ENCODE measurements around the gene FKBP1B.
"Not testable (repeated sequence)": the region's sequence is repeated elsewhere in the genome, so short reads cannot be mapped to it uniquely, and the experiment has no call there.

The FKBP1B gene

DNA sequence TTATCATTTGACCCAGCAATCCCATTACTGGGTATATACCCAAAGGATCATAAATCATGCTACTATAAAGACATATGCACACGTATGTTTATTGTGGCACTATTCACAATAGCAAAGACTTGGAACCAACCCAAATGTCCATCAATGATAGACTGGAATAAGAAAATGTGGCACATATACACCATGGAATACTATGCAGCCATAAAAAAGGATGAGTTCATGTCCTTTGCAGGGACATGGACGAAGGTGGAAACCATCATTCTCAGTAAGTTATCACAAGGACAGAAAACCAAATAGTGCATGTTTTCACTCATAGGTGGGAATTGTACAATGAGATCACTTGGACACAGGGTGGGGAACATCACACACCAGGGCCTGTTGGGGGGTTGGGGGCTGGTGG, 51.2 kb downstream of the FKBP1B start:
- not testable (repeated sequence) for H3K79me1 ChIP-seq (ENCODE audit: low read depth, low read length); H3K23ac ChIP-seq (ENCODE audit: low read depth, low read length, poor library complexity)
- no CpG with 5 or more reads among the region's 2 CpGs for WGBS, 2 donors (ENCODE audit: extremely low coverage in 2 of 2, insufficient read length in 2 of 2, insufficient replicate concordance in 1 of 2)

DNA sequence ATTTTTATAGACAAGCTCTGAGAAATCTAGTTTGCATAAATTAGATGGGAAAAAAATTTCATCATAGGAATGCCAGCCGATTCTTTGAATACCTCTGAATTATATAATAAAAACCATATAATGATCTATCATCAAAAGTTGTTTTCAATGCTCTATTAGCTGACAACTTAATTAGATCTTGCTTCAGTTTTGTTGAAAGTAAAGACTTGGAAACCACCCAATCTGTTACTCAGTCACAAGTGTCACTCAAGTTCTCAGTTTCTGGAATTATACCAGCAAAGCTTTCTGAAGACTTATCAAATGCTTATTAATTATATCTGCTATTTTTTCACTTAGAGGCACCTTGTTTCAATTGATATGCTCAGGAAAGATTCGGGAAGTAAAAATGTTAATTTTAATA, 52.5 kb downstream of the FKBP1B start:
- Histone ChIP-seq H3K18ac (ENCODE audit: low read length) (no peak overlapping the region), H3K4ac (ENCODE audit: low read length) (no peak overlapping the region), H3K14ac (ENCODE audit: low read length) (no peak overlapping the region), H2BK15ac (ENCODE audit: low read length) (no peak overlapping the region), H3K4me1 (ENCODE audit: control insufficient read depth in 2 of 2, insufficient read depth in 1 of 2, low read depth in 1 of 2, low read length in 2 of 2) (no peaks in the 10 kb centered on the region), H3K27ac (replicated peaks; ENCODE audit: low read length) (no peak overlapping the region), H3K27me3 (ENCODE audit: control insufficient read depth in 3 of 3, insufficient read depth in 3 of 3, low read depth in 1 of 3, low read length in 3 of 3) (no peaks in the 10 kb centered on the region), H3K9ac (ENCODE audit: low read depth, low read length, poor library complexity) (no peak overlapping the region), H3K4me3 (ENCODE audit: low read length in 2 of 2) (no peak overlapping the region), H4K91ac (ENCODE audit: low read depth, low read length, poor library complexity) (no peak overlapping the region), H3K79me1 (ENCODE audit: low read depth, low read length) (no peaks in the 10 kb centered on the region), H3K36me3 (replicated peaks in 1 of 2; ENCODE audit: control insufficient read depth in 2 of 2, insufficient read depth in 2 of 2, low read length in 2 of 2) (no peaks in the 10 kb centered on the region), H2AK5ac (ENCODE audit: low read depth, low read length) (no peak overlapping the region), H2BK120ac (ENCODE audit: low read depth, low read length) (no peak overlapping the region), H3K9me3 (replicated peaks in 1 of 2; ENCODE audit: control insufficient read depth in 2 of 2, insufficient read depth in 1 of 2, low read depth in 1 of 2, low read length in 2 of 2) (peaks cover 0 to 6% of the 10 kb centered on the region in 2 donors), H3K4me2 (ENCODE audit: insufficient read depth, low read length, poor library complexity, severe bottlenecking) (no peak overlapping the region), H2BK12ac (ENCODE audit: low read length) (no peak overlapping the region), H2AFZ (ENCODE audit: low read length) (no peak overlapping the region), H3K23ac (ENCODE audit: low read depth, low read length, poor library complexity) (no peak overlapping the region), H4K8ac (ENCODE audit: low read depth, low read length) (no peak overlapping the region), H2BK5ac (ENCODE audit: low read length) (no peak overlapping the region)
- no CpG with 5 or more reads among the region's 2 CpGs for WGBS, 2 donors (ENCODE audit: extremely low coverage in 2 of 2, insufficient read length in 2 of 2, insufficient replicate concordance in 1 of 2)
- no peak for DNase-seq (ENCODE audit: low spot score)

More for the DNA sequence above, 51.2 kb downstream of the FKBP1B start:
- not testable (repeated sequence) for H3K14ac ChIP-seq (ENCODE audit: low read length); H3K18ac ChIP-seq (ENCODE audit: low read length); H4K91ac ChIP-seq (ENCODE audit: low read depth, low read length, poor library complexity); H3K4me3 ChIP-seq (ENCODE audit: low read length in 2 of 2); H4K8ac ChIP-seq (ENCODE audit: low read depth, low read length); H3K9me3 ChIP-seq (replicated peaks in 1 of 2; ENCODE audit: control insufficient read depth in 2 of 2, insufficient read depth in 1 of 2, low read depth in 1 of 2, low read length in 2 of 2); H2AK5ac ChIP-seq (ENCODE audit: low read depth, low read length); H2AFZ ChIP-seq (ENCODE audit: low read length); H3K9ac ChIP-seq (ENCODE audit: low read depth, low read length, poor library complexity); H2BK120ac ChIP-seq (ENCODE audit: low read depth, low read length); DNase-seq (ENCODE audit: low spot score); H3K36me3 ChIP-seq (replicated peaks in 1 of 2; ENCODE audit: control insufficient read depth in 2 of 2, insufficient read depth in 2 of 2, low read length in 2 of 2); H3K4ac ChIP-seq (ENCODE audit: low read length); H3K4me2 ChIP-seq (ENCODE audit: insufficient read depth, low read length, poor library complexity, severe bottlenecking); H2BK12ac ChIP-seq (ENCODE audit: low read length); H2BK5ac ChIP-seq (ENCODE audit: low read length); H3K27ac ChIP-seq (replicated peaks; ENCODE audit: low read length); H3K27me3 ChIP-seq (ENCODE audit: control insufficient read depth in 3 of 3, insufficient read depth in 3 of 3, low read depth in 1 of 3, low read length in 3 of 3); H2BK15ac ChIP-seq (ENCODE audit: low read length); H3K4me1 ChIP-seq (ENCODE audit: control insufficient read depth in 2 of 2, insufficient read depth in 1 of 2, low read depth in 1 of 2, low read length in 2 of 2)

DNA sequence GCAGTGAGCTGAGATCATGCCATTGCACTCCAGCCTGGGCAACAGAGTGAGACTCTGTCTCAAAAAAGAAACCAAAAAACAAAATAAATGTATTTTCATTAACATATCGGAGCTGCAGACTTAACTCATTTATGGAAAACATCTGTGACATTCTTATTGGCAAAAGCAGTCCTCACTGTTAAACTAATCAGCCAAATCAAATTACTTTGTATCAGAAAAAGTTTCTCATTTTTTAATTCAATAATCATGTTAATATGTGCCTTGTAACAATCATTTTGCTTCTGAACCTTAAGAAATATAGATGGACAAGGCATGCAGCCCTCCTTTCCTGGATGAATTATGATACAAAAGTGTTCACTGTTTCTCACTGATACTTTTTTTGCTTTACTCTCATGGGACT, 53.1 kb downstream of the FKBP1B start:
- Histone ChIP-seq H3K14ac (ENCODE audit: low read length) (no peak overlapping the region), H3K27ac (replicated peaks; ENCODE audit: low read length) (no peak overlapping the region), H4K8ac (ENCODE audit: low read depth, low read length) (no peak overlapping the region), H2BK5ac (ENCODE audit: low read length) (no peak overlapping the region), H3K23ac (ENCODE audit: low read depth, low read length, poor library complexity) (no peak overlapping the region), H2AK5ac (ENCODE audit: low read depth, low read length) (no peak overlapping the region), H3K18ac (ENCODE audit: low read length) (no peak overlapping the region), H3K4me1 (ENCODE audit: control insufficient read depth in 2 of 2, insufficient read depth in 1 of 2, low read depth in 1 of 2, low read length in 2 of 2) (no peaks in the 10 kb centered on the region), H3K4me2 (ENCODE audit: insufficient read depth, low read length, poor library complexity, severe bottlenecking) (no peak overlapping the region), H4K91ac (ENCODE audit: low read depth, low read length, poor library complexity) (no peak overlapping the region), H2BK15ac (ENCODE audit: low read length) (no peak overlapping the region), H3K4me3 (ENCODE audit: low read length in 2 of 2) (no peak overlapping the region), H3K27me3 (ENCODE audit: control insufficient read depth in 3 of 3, insufficient read depth in 3 of 3, low read depth in 1 of 3, low read length in 3 of 3) (no peaks in the 10 kb centered on the region), H3K4ac (ENCODE audit: low read length) (no peak overlapping the region), H3K9me3 (replicated peaks in 1 of 2; ENCODE audit: control insufficient read depth in 2 of 2, insufficient read depth in 1 of 2, low read depth in 1 of 2, low read length in 2 of 2) (peaks cover 0 to 6% of the 10 kb centered on the region in 2 donors), H3K36me3 (replicated peaks in 1 of 2; ENCODE audit: control insufficient read depth in 2 of 2, insufficient read depth in 2 of 2, low read length in 2 of 2) (no peaks in the 10 kb centered on the region), H2BK12ac (ENCODE audit: low read length) (no peak overlapping the region), H2BK120ac (ENCODE audit: low read depth, low read length) (no peak overlapping the region), H3K79me1 (ENCODE audit: low read depth, low read length) (no peaks in the 10 kb centered on the region), H2AFZ (ENCODE audit: low read length) (no peak overlapping the region), H3K9ac (ENCODE audit: low read depth, low read length, poor library complexity) (no peak overlapping the region)
- no CpG with 5 or more reads among the region's 1 CpG for WGBS, 2 donors (ENCODE audit: extremely low coverage in 2 of 2, insufficient read length in 2 of 2, insufficient replicate concordance in 1 of 2)
- no peak for DNase-seq (ENCODE audit: low spot score)

DNA sequence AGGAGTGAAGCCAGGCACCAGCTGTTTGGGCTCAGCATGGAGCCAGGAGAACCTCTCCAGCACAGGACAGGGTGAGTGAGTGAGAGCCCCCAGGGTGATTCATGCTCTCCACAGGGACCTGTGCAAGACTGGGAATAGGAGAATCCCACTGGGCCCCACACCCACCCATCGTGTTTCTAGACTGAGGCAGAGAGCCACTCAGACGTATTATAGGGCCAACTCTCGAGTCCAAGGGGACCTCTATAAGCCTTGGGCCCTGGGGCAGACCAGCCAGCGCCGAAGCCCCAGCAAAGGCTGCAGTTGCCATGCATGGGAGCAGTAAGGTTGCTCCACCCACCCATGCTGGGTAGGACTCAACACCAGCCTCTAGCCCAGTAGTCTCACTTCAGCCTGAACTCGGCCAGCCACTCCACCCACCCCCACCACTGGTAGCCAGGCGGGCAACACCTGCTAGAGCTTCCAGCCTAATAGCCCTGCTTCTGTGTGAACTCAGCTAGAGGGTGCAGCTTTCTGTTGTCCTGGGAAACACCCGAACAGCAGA, 54.6 kb downstream of the FKBP1B start:
- Histone ChIP-seq H3K27me3 (ENCODE audit: control insufficient read depth in 3 of 3, insufficient read depth in 3 of 3, low read depth in 1 of 3, low read length in 3 of 3) (no peaks in the 10 kb centered on the region), H2BK5ac (ENCODE audit: low read length) (no peak overlapping the region), H3K18ac (ENCODE audit: low read length) (no peak overlapping the region), H4K91ac (ENCODE audit: low read depth, low read length, poor library complexity) (no peak overlapping the region), H3K4me3 (ENCODE audit: low read length in 2 of 2) (no peak overlapping the region), H3K4me2 (ENCODE audit: insufficient read depth, low read length, poor library complexity, severe bottlenecking) (no peak overlapping the region), H2BK120ac (ENCODE audit: low read depth, low read length) (no peak overlapping the region), H3K9me3 (replicated peaks in 1 of 2; ENCODE audit: control insufficient read depth in 2 of 2, insufficient read depth in 1 of 2, low read depth in 1 of 2, low read length in 2 of 2) (peaks cover 0 to 6% of the 10 kb centered on the region in 2 donors), H2AK5ac (ENCODE audit: low read depth, low read length) (peak overlapping the region; percentile 19), H3K79me1 (ENCODE audit: low read depth, low read length) (no peaks in the 10 kb centered on the region), H3K36me3 (replicated peaks in 1 of 2; ENCODE audit: control insufficient read depth in 2 of 2, insufficient read depth in 2 of 2, low read length in 2 of 2) (no peaks in the 10 kb centered on the region), H3K4ac (ENCODE audit: low read length) (no peak overlapping the region), H3K27ac (replicated peaks; ENCODE audit: low read length) (no peak overlapping the region), H3K4me1 (ENCODE audit: control insufficient read depth in 2 of 2, insufficient read depth in 1 of 2, low read depth in 1 of 2, low read length in 2 of 2) (no peaks in the 10 kb centered on the region), H3K23ac (ENCODE audit: low read depth, low read length, poor library complexity) (peak overlapping the region; percentile 17), H2AFZ (ENCODE audit: low read length) (no peak overlapping the region), H3K9ac (ENCODE audit: low read depth, low read length, poor library complexity) (no peak overlapping the region), H2BK12ac (ENCODE audit: low read length) (no peak overlapping the region), H2BK15ac (ENCODE audit: low read length) (no peak overlapping the region), H4K8ac (ENCODE audit: low read depth, low read length) (no peak overlapping the region), H3K14ac (ENCODE audit: low read length) (no peak overlapping the region)
- no CpG with 5 or more reads among the region's 8 CpGs for WGBS, 2 donors (ENCODE audit: extremely low coverage in 2 of 2, insufficient read length in 2 of 2, insufficient replicate concordance in 1 of 2)
- DNase-seq (ENCODE audit: low spot score) = no peak

All from neuronal stem cell (in vitro differentiated cells).